Ishikawa (cell line): ENCODE measurements around the gene TNFRSF18.

Experiments
- CREB1 ChIP-seq: IDR thresholded peaks from 2 replicates; pipeline ENCODE4 v1.6.1; 2012; ENCODE audit warnings: low read depth
- EGR1 ChIP-seq: IDR thresholded peaks from 2 replicates; pipeline ENCODE4 v1.6.1; 2012
- EP300 ChIP-seq: IDR thresholded peaks from 2 replicates; pipeline ENCODE4 v1.6.1; 2012; ENCODE audit warnings: borderline replicate concordance
- FOXM1 ChIP-seq: IDR thresholded peaks from 2 replicates; pipeline ENCODE4 v1.6.1; 2012; ENCODE audit warnings: low read depth, borderline replicate concordance
- TAF1 ChIP-seq: IDR thresholded peaks from 2 replicates; pipeline ENCODE4 v1.6.1; 2012; ENCODE audit warnings: low read depth, mild to moderate bottlenecking
- TCF12 ChIP-seq: IDR thresholded peaks from 2 replicates; pipeline ENCODE4 v1.6.1; 2012; ENCODE audit warnings: low read depth
- TEAD4 ChIP-seq: IDR thresholded peaks from 2 replicates; pipeline ENCODE4 v1.6.1; 2012
- YY1 ChIP-seq: IDR thresholded peaks from 2 replicates; pipeline ENCODE4 v1.6.1; 2012; ENCODE audit warnings: low read depth
- ZBTB7A ChIP-seq: IDR thresholded peaks from 2 replicates; pipeline ENCODE4 v1.6.1; 2012; ENCODE audit warnings: low read depth
- TF ChIP-seq, protein P1 (sequence below): IDR thresholded peaks from 2 replicates; pipeline ENCODE4 v1.6.1; 2012
- TF ChIP-seq, protein P2 (sequence below): IDR thresholded peaks from 2 replicates; pipeline ENCODE4 v1.6.1; 2012; ENCODE audit warnings: low read depth, mild to moderate bottlenecking

DNA sequence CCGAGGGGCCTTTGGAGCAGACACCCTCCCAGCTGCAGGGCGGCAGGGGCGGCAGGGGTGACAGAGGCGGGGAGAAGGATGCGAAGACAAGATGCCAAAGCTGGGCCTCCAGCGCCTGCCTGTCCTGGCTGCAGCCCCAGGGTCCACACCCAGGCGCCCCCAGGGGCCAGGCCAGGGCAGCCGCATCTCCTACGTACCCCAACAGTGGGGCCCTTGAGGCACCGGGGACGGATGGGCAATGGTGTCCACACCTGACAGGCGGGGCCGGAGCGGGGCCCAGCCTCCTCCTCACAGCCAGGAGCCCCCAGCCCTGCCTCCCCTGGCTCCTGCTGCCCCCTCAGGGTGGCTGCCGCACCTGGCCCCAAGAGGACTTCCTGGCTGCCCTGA is 32.8 kb upstream of the TNFRSF18 start:
- TF ChIP-seq EP300 (no peak), EGR1 (no peak), FOXM1 (no peak), CREB1 (no peak), ZBTB7A (no peak), TEAD4 (no peak), TAF1 (no peak), YY1 (no peak), TCF12 (no peak)
- TF ChIP-seq, protein P1, sequence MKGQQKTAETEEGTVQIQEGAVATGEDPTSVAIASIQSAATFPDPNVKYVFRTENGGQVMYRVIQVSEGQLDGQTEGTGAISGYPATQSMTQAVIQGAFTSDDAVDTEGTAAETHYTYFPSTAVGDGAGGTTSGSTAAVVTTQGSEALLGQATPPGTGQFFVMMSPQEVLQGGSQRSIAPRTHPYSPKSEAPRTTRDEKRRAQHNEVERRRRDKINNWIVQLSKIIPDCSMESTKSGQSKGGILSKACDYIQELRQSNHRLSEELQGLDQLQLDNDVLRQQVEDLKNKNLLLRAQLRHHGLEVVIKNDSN: no peak
- TF ChIP-seq, protein P2, sequence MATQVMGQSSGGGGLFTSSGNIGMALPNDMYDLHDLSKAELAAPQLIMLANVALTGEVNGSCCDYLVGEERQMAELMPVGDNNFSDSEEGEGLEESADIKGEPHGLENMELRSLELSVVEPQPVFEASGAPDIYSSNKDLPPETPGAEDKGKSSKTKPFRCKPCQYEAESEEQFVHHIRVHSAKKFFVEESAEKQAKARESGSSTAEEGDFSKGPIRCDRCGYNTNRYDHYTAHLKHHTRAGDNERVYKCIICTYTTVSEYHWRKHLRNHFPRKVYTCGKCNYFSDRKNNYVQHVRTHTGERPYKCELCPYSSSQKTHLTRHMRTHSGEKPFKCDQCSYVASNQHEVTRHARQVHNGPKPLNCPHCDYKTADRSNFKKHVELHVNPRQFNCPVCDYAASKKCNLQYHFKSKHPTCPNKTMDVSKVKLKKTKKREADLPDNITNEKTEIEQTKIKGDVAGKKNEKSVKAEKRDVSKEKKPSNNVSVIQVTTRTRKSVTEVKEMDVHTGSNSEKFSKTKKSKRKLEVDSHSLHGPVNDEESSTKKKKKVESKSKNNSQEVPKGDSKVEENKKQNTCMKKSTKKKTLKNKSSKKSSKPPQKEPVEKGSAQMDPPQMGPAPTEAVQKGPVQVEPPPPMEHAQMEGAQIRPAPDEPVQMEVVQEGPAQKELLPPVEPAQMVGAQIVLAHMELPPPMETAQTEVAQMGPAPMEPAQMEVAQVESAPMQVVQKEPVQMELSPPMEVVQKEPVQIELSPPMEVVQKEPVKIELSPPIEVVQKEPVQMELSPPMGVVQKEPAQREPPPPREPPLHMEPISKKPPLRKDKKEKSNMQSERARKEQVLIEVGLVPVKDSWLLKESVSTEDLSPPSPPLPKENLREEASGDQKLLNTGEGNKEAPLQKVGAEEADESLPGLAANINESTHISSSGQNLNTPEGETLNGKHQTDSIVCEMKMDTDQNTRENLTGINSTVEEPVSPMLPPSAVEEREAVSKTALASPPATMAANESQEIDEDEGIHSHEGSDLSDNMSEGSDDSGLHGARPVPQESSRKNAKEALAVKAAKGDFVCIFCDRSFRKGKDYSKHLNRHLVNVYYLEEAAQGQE: no peak
